Endothelial cell of umbilical vein (primary cell): Measurements from ENCODE around the gene COL23A1. TPM values are rescaled to one million over a fixed set of nuclear protein-coding genes. Genes with fewer than 3 reads are reported as not detected.

Experiments used
- BruUV-seq: library from RNA; stranded (reverse); fragments of 400-500 nt; replicated peaks from 2 replicates; lab custom pipeline; 2021; lab: Mats Ljungman, UMichigan
- CTCF ChIA-PET: fragments of 300-600, 350-600 bp; sonication (Branson Sonifier 250); formaldehyde crosslinking; loops from one replicate; lab custom pipeline; 2021; ENCODE audit warnings: antibody characterized with exemption, inconsistent platforms; lab: Charles Lee
- POLR2A ChIA-PET: fragments of 300-600, 350-600 bp; sonication (Branson Sonifier 250); formaldehyde crosslinking; loops from one replicate; lab custom pipeline; 2021; ENCODE audit warnings: antibody characterized with exemption, inconsistent platforms; lab: Charles Lee
- DNase-seq: peaks from one replicate; pipeline ENCODE4 v3.0.0-alpha.2; 2011; ENCODE audit warnings: low read depth, low spot score
- FAIRE-seq: peaks from 2 replicates; lab custom pipeline; 2011; peaks lifted over from hg19 to GRCh38; lab: Jason Lieb, UNC
- H2AFZ ChIP-seq: 2 replicates; pipeline ENCODE4 v1.6.0; 2012; ENCODE audit warnings: low read depth, low read length, control low read depth, inconsistent platforms
- H3K27ac ChIP-seq: 2 replicates; pipeline ENCODE4 v1.5.1; 2011; ENCODE audit warnings: low read depth, mild to moderate bottlenecking, control low read depth, low read length, moderate library complexity; ENCODE audit not compliant: insufficient read depth
- H3K27me3 ChIP-seq, 2 experiments: 2 replicates each; pipeline versions ENCODE4 v1.6.0 to v1.6.1; 2011; ENCODE audit warnings: low read length in 2 of 2, mixed read lengths in 1 of 2; ENCODE audit not compliant: control insufficient read depth in 2 of 2, insufficient read depth in 2 of 2
- H3K36me3 ChIP-seq, 2 experiments: 2 replicates in 1 of 2; 3 replicates in 1 of 2; pipeline ENCODE4 v1.5.1; 2011; ENCODE audit warnings: low read length in 2 of 2, mild to moderate bottlenecking in 1 of 2, moderate library complexity in 1 of 2; ENCODE audit not compliant: control insufficient read depth in 2 of 2, insufficient read depth in 2 of 2; ENCODE audit errors: extremely low read depth in 1 of 2
- H3K4me1 ChIP-seq: 3 replicates; pipeline ENCODE4 v1.5.1; 2011; ENCODE audit warnings: mild to moderate bottlenecking, low read length; ENCODE audit not compliant: control insufficient read depth, insufficient read depth; ENCODE audit errors: extremely low read depth
- H3K4me2 ChIP-seq: 2 replicates; pipeline ENCODE4 v1.6.1; 2011; ENCODE audit warnings: low read length, control low read depth, mixed read lengths; ENCODE audit not compliant: insufficient read depth
- H3K4me3 ChIP-seq, 3 experiments: fragments of 200-600 bp in 1 of 3; sonication (generic), shearing (Covaris generic) in 1 of 3; replicated peaks in 1 of 3; 2 replicates each; pipeline ENCODE4 v1.5.1; 2011 to 2016; ENCODE audit warnings: control low read depth in 3 of 3, low read length in 3 of 3, mild to moderate bottlenecking in 2 of 3, inconsistent platforms in 1 of 3, low read depth in 1 of 3, moderate library complexity in 1 of 3; ENCODE audit not compliant: insufficient read depth in 1 of 3
- H3K79me2 ChIP-seq: 2 replicates; pipeline ENCODE4 v1.6.0; 2012; ENCODE audit warnings: low read length, inconsistent platforms; ENCODE audit not compliant: control insufficient read depth, insufficient read depth
- H3K9ac ChIP-seq: replicated peaks from 2 replicates; pipeline ENCODE3; 2011; ENCODE audit warnings: low read length, control low read depth; ENCODE audit not compliant: insufficient read depth; ENCODE audit errors: extremely low read depth
- H3K9me1 ChIP-seq: replicated peaks from 3 replicates; pipeline ENCODE4 v1.6.0; 2011; ENCODE audit warnings: mild to moderate bottlenecking, low read length; ENCODE audit not compliant: control insufficient read depth, insufficient read depth; ENCODE audit errors: extremely low read depth
- H3K9me3 ChIP-seq: replicated peaks from 2 replicates; pipeline ENCODE4 v1.5.1; 2012; ENCODE audit warnings: low read length, inconsistent platforms; ENCODE audit not compliant: control insufficient read depth, insufficient read depth
- H4K20me1 ChIP-seq: replicated peaks from 2 replicates; pipeline ENCODE3; 2011; ENCODE audit warnings: mild to moderate bottlenecking, low read length; ENCODE audit not compliant: control insufficient read depth, insufficient read depth; ENCODE audit errors: extremely low read depth
- CTCF ChIP-seq, 2 donors: IDR thresholded peaks; 1 replicate in 1 of 2; 2 replicates in 1 of 2; pipeline ENCODE4 v1.5.1; 2011; ENCODE audit warnings: low read length in 2 of 2, mild to moderate bottlenecking in 2 of 2, moderate library complexity in 2 of 2, control low read depth in 1 of 2, inconsistent platforms in 1 of 2, low read depth in 1 of 2; ENCODE audit not compliant: insufficient read depth in 1 of 2; ENCODE audit errors: extremely low read depth in 1 of 2
- EZH2 ChIP-seq: IDR thresholded peaks from 2 replicates; pipeline ENCODE4 v1.6.1; 2012; ENCODE audit warnings: borderline replicate concordance, low read depth, mild to moderate bottlenecking, moderate library complexity, low read length, inconsistent platforms; ENCODE audit not compliant: severe bottlenecking
- FOS ChIP-seq: IDR thresholded peaks from 2 replicates; pipeline ENCODE4 v1.6.1; 2011; ENCODE audit warnings: mild to moderate bottlenecking, low read length, moderate library complexity, borderline replicate concordance; ENCODE audit not compliant: insufficient read depth
- GATA2 ChIP-seq: IDR thresholded peaks from 2 replicates; pipeline ENCODE4 v1.7.0; 2011; ENCODE audit warnings: low read depth, mild to moderate bottlenecking, moderate library complexity, mixed read lengths, low read length; ENCODE audit not compliant: insufficient read length, insufficient read depth
- JUN ChIP-seq: IDR thresholded peaks from 2 replicates; pipeline ENCODE4 v1.6.1; 2011; ENCODE audit warnings: borderline replicate concordance, low read depth; ENCODE audit not compliant: insufficient read length, insufficient read depth
- MAX ChIP-seq: IDR thresholded peaks from 2 replicates; pipeline ENCODE4 v1.6.1; 2011; ENCODE audit not compliant: insufficient read depth, insufficient read length
- MYC ChIP-seq: IDR thresholded peaks from one replicate; pipeline ENCODE4 v1.6.1; 2011; ENCODE audit warnings: mild to moderate bottlenecking, low read depth, low read length
- POLR2A ChIP-seq: IDR thresholded peaks from 2 replicates; pipeline ENCODE4 v1.6.1; 2012; ENCODE audit warnings: low read depth, mild to moderate bottlenecking, control low read depth, low read length
- POLR2AphosphoS5 ChIP-seq: IDR thresholded peaks from 2 replicates; pipeline ENCODE4 v1.6.1; 2012; ENCODE audit warnings: low read depth, mild to moderate bottlenecking, control low read depth, low read length, moderate library complexity; ENCODE audit not compliant: insufficient read depth
- dilution Hi-C: fragments of 300-500 bp; cut with MboI; formaldehyde crosslinking; loops from one replicate; pipeline ENCODE4 v1.15.0; 2019; ENCODE audit warnings: low sequenced_read_pairs; ENCODE audit not compliant: extremely low pct_ligation_motif_present
- intact Hi-C: fragments of 100-400 bp; cut with micrococcal nuclease; formaldehyde crosslinking; loops from one replicate; pipeline ENCODE4 v1.10.0; 2022
- polyA plus RNA-seq, 4 experiments: library from polyadenylated mRNA; depleted of rRNA in 3 of 4; stranded (reverse) in 3 of 4; unstranded in 1 of 4; fragments of >200 nt; gene quantifications; 2 replicates each; pipeline versions ENCODE4 v1.2.1 to v1.2.3, GENCODE V29; 2011 to 2012; ENCODE audit warnings: missing spikeins in 1 of 4
- total RNA-seq: library from RNA; stranded (reverse); gene quantifications from 2 replicates; pipeline ENCODE4 v1.2.3, GENCODE V29; 2021

Gene COL23A1
- total and polyA plus RNA-seq, 2 donors (not counting 3 experiments of a cell fraction or from before 2014, with no cell fraction given), result not detected

GRCh38 chr5:178450121-178451028, 139.8 kb downstream of the COL23A1 start:
- no peaks in the 10 kb centered on the region for H3K9me1 ChIP-seq
- no TSS peak for BruUV-seq
- DNase-seq (no peak), FAIRE-seq (no peak)
- H3K4me2 ChIP-seq, result no peak overlapping the region
- no peak overlapping the region for H2AFZ ChIP-seq
- POLR2A ChIA-PET, result no interaction called here
- no peak overlapping the region for H3K9ac ChIP-seq
- CTCF ChIA-PET, result interaction anchor here (4.3 kb wide), 1 partner anchor 11 kb away, joined by 19 read pairs; no protein-coding TSS in a partner anchor
- H3K79me2 ChIP-seq, result no peaks in the 10 kb centered on the region
- H3K4me3 ChIP-seq, result no peak overlapping the region
- H3K27me3 ChIP-seq, result peaks cover 12 to 15% of the 10 kb centered on the region in 2 experiments
- no peaks in the 10 kb centered on the region for H4K20me1 ChIP-seq
- no peaks in the 10 kb centered on the region for H3K4me1 ChIP-seq
- dilution Hi-C loops (no loop called here), intact Hi-C loops (no loop called here)
- H3K9me3 ChIP-seq, result no peaks in the 10 kb centered on the region
- H3K36me3 ChIP-seq, result no peaks in the 10 kb centered on the region
- no peak overlapping the region for H3K27ac ChIP-seq
- TF ChIP-seq MAX (no peak), FOS (no peak), CTCF (IDR thresholded peaks at IDR 0.05; ENCODE audit: extremely low read depth in 1 of 2, insufficient read depth in 1 of 2, low read depth in 1 of 2, low read length in 2 of 2) (no peak), POLR2A (no peak), EZH2 (no peak), JUN (no peak), POLR2AphosphoS5 (no peak), MYC (no peak), GATA2 (no peak)
